Liver (tissue), 9 donors: ENCODE results near the gene PRSS57. TPM values are rescaled to one million over a fixed set of nuclear protein-coding genes. Genes with fewer than 3 reads are reported as not detected.

ENCODE experiments used
- DNase-seq: peaks from one replicate; pipeline ENCODE4 v3.0.0-alpha.2; 2017; ENCODE audit warnings: low spot score
- H3K27ac ChIP-seq, 2 donors: one replicate each; pipeline ENCODE4 v1.7.0; 2013; ENCODE audit warnings: inconsistent platforms in 2 of 2, low read length in 2 of 2, control low read depth in 1 of 2, low read depth in 1 of 2, mild to moderate bottlenecking in 1 of 2
- H3K27me3 ChIP-seq, 4 donors: one replicate each; pipeline versions ENCODE4 v1.6.1 to v1.7.0; 2013; ENCODE audit warnings: low read length in 3 of 4, inconsistent platforms in 1 of 4, mild to moderate bottlenecking in 1 of 4, moderate library complexity in 1 of 4; ENCODE audit not compliant: control insufficient read depth in 4 of 4, insufficient read depth in 4 of 4
- H3K36me3 ChIP-seq, 4 donors: one replicate each; pipeline versions ENCODE4 v1.6.1 to v1.7.0; 2013; ENCODE audit warnings: low read length in 3 of 4, mild to moderate bottlenecking in 3 of 4, low read depth in 1 of 4, moderate library complexity in 1 of 4; ENCODE audit not compliant: control insufficient read depth in 4 of 4, insufficient read depth in 3 of 4
- H3K4me1 ChIP-seq, 4 donors: one replicate each; pipeline versions ENCODE4 v1.6.1 to v1.7.0; 2013; ENCODE audit warnings: low read length in 3 of 4, mild to moderate bottlenecking in 3 of 4, moderate library complexity in 1 of 4; ENCODE audit not compliant: control insufficient read depth in 4 of 4, insufficient read depth in 4 of 4
- H3K4me3 ChIP-seq, 3 donors: one replicate each; pipeline versions ENCODE4 v1.6.1 to v1.7.0; 2013; ENCODE audit warnings: low read length in 3 of 3, control low read depth in 1 of 3, low read depth in 1 of 3, mild to moderate bottlenecking in 1 of 3
- H3K9ac ChIP-seq, 2 donors: one replicate each; pipeline ENCODE4 v1.7.0; 2013; ENCODE audit warnings: low read length in 2 of 2, mild to moderate bottlenecking in 2 of 2, moderate library complexity in 2 of 2, control low read depth in 1 of 2, low read depth in 1 of 2
- H3K9me3 ChIP-seq, 4 donors: one replicate each; pipeline versions ENCODE4 v1.6.1 to v1.7.0; 2013; ENCODE audit warnings: low read length in 3 of 4; ENCODE audit not compliant: control insufficient read depth in 4 of 4
- ATF3 ChIP-seq: IDR thresholded peaks from 2 replicates; pipeline ENCODE4 v1.6.1; 2016; ENCODE audit warnings: antibody characterized with exemption
- EGR1 ChIP-seq, 2 donors: IDR thresholded peaks; 2 replicates each; pipeline ENCODE4 v1.6.1; 2016 to 2018; ENCODE audit warnings: antibody characterized with exemption in 2 of 2, low read depth in 2 of 2
- FOXA1 ChIP-seq: IDR thresholded peaks from 2 replicates; pipeline ENCODE4 v1.6.1; 2016; ENCODE audit warnings: antibody characterized with exemption
- FOXA2 ChIP-seq: IDR thresholded peaks from 2 replicates; pipeline ENCODE4 v1.6.1; 2016; ENCODE audit warnings: antibody characterized with exemption
- GABPA ChIP-seq, 2 donors: IDR thresholded peaks in 1 of 2; conservative IDR thresholded peaks in 1 of 2; 2 replicates each; pipeline ENCODE4 v1.6.1; 2016; ENCODE audit warnings: antibody characterized with exemption in 2 of 2, mild to moderate bottlenecking in 1 of 2, moderate library complexity in 1 of 2
- HNF4A ChIP-seq, 2 donors: conservative IDR thresholded peaks; 2 replicates each; pipeline ENCODE4 v1.6.1; 2016; ENCODE audit warnings: antibody characterized with exemption in 2 of 2, mild to moderate bottlenecking in 2 of 2
- HNF4G ChIP-seq: IDR thresholded peaks from 2 replicates; pipeline ENCODE4 v1.6.1; 2016; ENCODE audit warnings: antibody characterized with exemption
- JUND ChIP-seq, 2 donors: IDR thresholded peaks; 2 replicates each; pipeline ENCODE4 v1.6.1; 2016; ENCODE audit warnings: antibody characterized with exemption in 2 of 2
- NR2F2 ChIP-seq: IDR thresholded peaks from 2 replicates; pipeline ENCODE4 v1.6.1; 2016; ENCODE audit warnings: antibody characterized with exemption
- RAD21 ChIP-seq, 2 donors: IDR thresholded peaks; 2 replicates each; pipeline ENCODE4 v1.6.1; 2016; ENCODE audit warnings: antibody characterized with exemption in 2 of 2, mild to moderate bottlenecking in 2 of 2
- RXRA ChIP-seq, 2 donors: IDR thresholded peaks; 2 replicates each; pipeline ENCODE4 v1.6.1; 2017 to 2018; ENCODE audit warnings: antibody characterized with exemption in 2 of 2, mild to moderate bottlenecking in 1 of 2
- SP1 ChIP-seq: IDR thresholded peaks from 2 replicates; pipeline ENCODE4 v1.6.1; 2018; ENCODE audit warnings: antibody characterized with exemption, mild to moderate bottlenecking
- TAF1 ChIP-seq: conservative IDR thresholded peaks from 2 replicates; pipeline ENCODE4 v1.6.1; 2016; ENCODE audit warnings: antibody characterized with exemption, mild to moderate bottlenecking
- YY1 ChIP-seq: IDR thresholded peaks from 2 replicates; pipeline ENCODE4 v1.6.1; 2016; ENCODE audit warnings: antibody characterized with exemption, mild to moderate bottlenecking
- WGBS: extraction: QIAGEN DNeasy Blood & Tissue Kit; methylation state at CpG from one replicate; pipeline ENCODE4 v1.1.7; 2013; 5-methylcytosine and 5-hydroxymethylcytosine counted together
- polyA plus RNA-seq, 2 donors: library from polyadenylated mRNA; stranded (reverse) in 1 of 2; unstranded in 1 of 2; fragments of 200-250 nt in 1 of 2; fragments of >200 nt in 1 of 2; fragmentation: Nextera tagmentation in 1 of 2; extraction: Ambion mirVana in 1 of 2; gene quantifications; one replicate each; pipeline versions ENCODE4 v1.2.1 to v1.2.3, GENCODE V29; 2013 to 2015
- total RNA-seq, 2 donors: library from RNA; depleted of rRNA; stranded (reverse); fragments of >200 nt; gene quantifications; one replicate each; pipeline ENCODE4 v1.2.3, GENCODE V29; 2014
- TF ChIP-seq, protein P1 (sequence below): IDR thresholded peaks from 2 replicates; pipeline ENCODE4 v1.6.1; 2016; ENCODE audit warnings: antibody characterized with exemption, mild to moderate bottlenecking
- TF ChIP-seq, protein P2 (sequence below): fragments of 150-350 bp; IDR thresholded peaks from 2 replicates; pipeline ENCODE4 v1.5.1; 2017; ENCODE audit warnings: improper control_type of control experiment, low read depth, low read length; ENCODE audit not compliant: missing input control
- TF ChIP-seq, protein P3 (sequence below): IDR thresholded peaks from 2 replicates; pipeline ENCODE4 v1.6.1; 2016; ENCODE audit warnings: antibody characterized with exemption
- TF ChIP-seq, protein P4 (sequence below): IDR thresholded peaks from 2 replicates; pipeline ENCODE4 v1.6.1; 2016; ENCODE audit warnings: antibody characterized with exemption
- donor health status: healthy.
- donor health status: healthy.
- donor health status: healthy.
- donor health status: healthy.
- donor health status: healthy.

PRSS57 gene
- total and polyA plus RNA-seq, 4 donors, result 0.10 to 12.1 TPM; not detected in 2

GRCh38 chr19:703651-704446 is 8.6 kb upstream of the PRSS57 start:
- TF ChIP-seq SP1 (peak; percentile 44), HNF4G (no peak), NR2F2 (peak; percentile 46)
- TF ChIP-seq, protein P1, sequence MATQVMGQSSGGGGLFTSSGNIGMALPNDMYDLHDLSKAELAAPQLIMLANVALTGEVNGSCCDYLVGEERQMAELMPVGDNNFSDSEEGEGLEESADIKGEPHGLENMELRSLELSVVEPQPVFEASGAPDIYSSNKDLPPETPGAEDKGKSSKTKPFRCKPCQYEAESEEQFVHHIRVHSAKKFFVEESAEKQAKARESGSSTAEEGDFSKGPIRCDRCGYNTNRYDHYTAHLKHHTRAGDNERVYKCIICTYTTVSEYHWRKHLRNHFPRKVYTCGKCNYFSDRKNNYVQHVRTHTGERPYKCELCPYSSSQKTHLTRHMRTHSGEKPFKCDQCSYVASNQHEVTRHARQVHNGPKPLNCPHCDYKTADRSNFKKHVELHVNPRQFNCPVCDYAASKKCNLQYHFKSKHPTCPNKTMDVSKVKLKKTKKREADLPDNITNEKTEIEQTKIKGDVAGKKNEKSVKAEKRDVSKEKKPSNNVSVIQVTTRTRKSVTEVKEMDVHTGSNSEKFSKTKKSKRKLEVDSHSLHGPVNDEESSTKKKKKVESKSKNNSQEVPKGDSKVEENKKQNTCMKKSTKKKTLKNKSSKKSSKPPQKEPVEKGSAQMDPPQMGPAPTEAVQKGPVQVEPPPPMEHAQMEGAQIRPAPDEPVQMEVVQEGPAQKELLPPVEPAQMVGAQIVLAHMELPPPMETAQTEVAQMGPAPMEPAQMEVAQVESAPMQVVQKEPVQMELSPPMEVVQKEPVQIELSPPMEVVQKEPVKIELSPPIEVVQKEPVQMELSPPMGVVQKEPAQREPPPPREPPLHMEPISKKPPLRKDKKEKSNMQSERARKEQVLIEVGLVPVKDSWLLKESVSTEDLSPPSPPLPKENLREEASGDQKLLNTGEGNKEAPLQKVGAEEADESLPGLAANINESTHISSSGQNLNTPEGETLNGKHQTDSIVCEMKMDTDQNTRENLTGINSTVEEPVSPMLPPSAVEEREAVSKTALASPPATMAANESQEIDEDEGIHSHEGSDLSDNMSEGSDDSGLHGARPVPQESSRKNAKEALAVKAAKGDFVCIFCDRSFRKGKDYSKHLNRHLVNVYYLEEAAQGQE, result no peak
- H3K27me3 ChIP-seq, result no peaks in the 10 kb centered on the region
- H3K4me1 ChIP-seq, result peaks cover 0 to 4% (median 2%) of the 10 kb centered on the region in 4 donors
- no peak overlapping the region for H3K9ac ChIP-seq
- 11% methylated on average over 50 of the region's 50 CpGs for WGBS
- no peak overlapping the region for H3K27ac ChIP-seq
- no peaks in the 10 kb centered on the region for H3K9me3 ChIP-seq
- H3K4me3 ChIP-seq, result peak overlapping the region in 1 of 3 donors; percentile 29
- H3K36me3 ChIP-seq, result no peaks in the 10 kb centered on the region
- DNase-seq, result peak; percentile 87

DNA sequence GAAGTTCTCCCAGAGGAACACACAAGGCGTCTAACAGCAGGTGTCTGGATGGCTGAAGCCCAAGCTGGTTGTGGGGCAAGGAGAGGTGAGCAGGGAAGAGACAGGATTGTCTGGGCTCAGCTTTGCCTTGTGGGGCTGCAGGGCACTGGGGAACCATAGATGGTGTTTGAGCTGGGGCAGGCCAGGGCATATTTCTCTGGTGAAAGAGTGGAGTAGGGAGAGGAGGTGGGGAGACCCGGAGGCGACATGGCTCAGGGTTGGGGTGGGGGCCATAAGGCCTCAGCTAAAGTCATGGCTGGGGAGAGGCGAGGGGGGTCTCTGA is 8.0 kb upstream of the PRSS57 start:
- no peak overlapping the region for H3K9ac ChIP-seq
- TF ChIP-seq, protein P1, result no peak
- TF ChIP-seq GABPA (IDR thresholded peaks at IDR 0.05 in 1 of 2, conservative IDR thresholded peaks at IDR 0.05 in 1 of 2) (no peak), FOXA1 (no peak), TAF1 (no peak), ATF3 (no peak), SP1 (no peak), NR2F2 (no peak), HNF4A (conservative IDR thresholded peaks at IDR 0.05) (no peak), RXRA (IDR thresholded peaks at IDR 0.05) (no peak), EGR1 (IDR thresholded peaks at IDR 0.05; ENCODE audit: low read depth in 2 of 2) (no peak), YY1 (no peak), JUND (IDR thresholded peaks at IDR 0.05) (no peak), FOXA2 (no peak), RAD21 (IDR thresholded peaks at IDR 0.05) (no peak), HNF4G (no peak)
- TF ChIP-seq, protein P2, sequence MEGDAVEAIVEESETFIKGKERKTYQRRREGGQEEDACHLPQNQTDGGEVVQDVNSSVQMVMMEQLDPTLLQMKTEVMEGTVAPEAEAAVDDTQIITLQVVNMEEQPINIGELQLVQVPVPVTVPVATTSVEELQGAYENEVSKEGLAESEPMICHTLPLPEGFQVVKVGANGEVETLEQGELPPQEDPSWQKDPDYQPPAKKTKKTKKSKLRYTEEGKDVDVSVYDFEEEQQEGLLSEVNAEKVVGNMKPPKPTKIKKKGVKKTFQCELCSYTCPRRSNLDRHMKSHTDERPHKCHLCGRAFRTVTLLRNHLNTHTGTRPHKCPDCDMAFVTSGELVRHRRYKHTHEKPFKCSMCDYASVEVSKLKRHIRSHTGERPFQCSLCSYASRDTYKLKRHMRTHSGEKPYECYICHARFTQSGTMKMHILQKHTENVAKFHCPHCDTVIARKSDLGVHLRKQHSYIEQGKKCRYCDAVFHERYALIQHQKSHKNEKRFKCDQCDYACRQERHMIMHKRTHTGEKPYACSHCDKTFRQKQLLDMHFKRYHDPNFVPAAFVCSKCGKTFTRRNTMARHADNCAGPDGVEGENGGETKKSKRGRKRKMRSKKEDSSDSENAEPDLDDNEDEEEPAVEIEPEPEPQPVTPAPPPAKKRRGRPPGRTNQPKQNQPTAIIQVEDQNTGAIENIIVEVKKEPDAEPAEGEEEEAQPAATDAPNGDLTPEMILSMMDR, result no peak
- TF ChIP-seq, protein P3, sequence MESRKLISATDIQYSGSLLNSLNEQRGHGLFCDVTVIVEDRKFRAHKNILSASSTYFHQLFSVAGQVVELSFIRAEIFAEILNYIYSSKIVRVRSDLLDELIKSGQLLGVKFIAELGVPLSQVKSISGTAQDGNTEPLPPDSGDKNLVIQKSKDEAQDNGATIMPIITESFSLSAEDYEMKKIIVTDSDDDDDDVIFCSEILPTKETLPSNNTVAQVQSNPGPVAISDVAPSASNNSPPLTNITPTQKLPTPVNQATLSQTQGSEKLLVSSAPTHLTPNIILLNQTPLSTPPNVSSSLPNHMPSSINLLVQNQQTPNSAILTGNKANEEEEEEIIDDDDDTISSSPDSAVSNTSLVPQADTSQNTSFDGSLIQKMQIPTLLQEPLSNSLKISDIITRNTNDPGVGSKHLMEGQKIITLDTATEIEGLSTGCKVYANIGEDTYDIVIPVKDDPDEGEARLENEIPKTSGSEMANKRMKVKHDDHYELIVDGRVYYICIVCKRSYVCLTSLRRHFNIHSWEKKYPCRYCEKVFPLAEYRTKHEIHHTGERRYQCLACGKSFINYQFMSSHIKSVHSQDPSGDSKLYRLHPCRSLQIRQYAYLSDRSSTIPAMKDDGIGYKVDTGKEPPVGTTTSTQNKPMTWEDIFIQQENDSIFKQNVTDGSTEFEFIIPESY, result no peak
- TF ChIP-seq, protein P4, sequence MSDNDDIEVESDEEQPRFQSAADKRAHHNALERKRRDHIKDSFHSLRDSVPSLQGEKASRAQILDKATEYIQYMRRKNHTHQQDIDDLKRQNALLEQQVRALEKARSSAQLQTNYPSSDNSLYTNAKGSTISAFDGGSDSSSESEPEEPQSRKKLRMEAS, result no peak
- no peak overlapping the region for H3K27ac ChIP-seq
- no peaks in the 10 kb centered on the region for H3K27me3 ChIP-seq
- WGBS, result 44% methylated on average over 4 of the region's 4 CpGs
- H3K9me3 ChIP-seq, result no peaks in the 10 kb centered on the region
- DNase-seq, result no peak
- H3K4me3 ChIP-seq, result peak overlapping the region in 1 of 3 donors; percentile 29
- peaks cover 0 to 4% (median 2%) of the 10 kb centered on the region in 4 donors for H3K4me1 ChIP-seq
- H3K36me3 ChIP-seq, result no peaks in the 10 kb centered on the region
